LNCaP clone FGC (cell line): Measurements from ENCODE around the gene COMMD9.
A peak's percentile ranks its signal among the peaks of the same experiment; 100 is the strongest.

Experiments used
- DNase-seq: peaks from one replicate; pipeline ENCODE4 v3.0.0-alpha.2; 2011; ENCODE audit warnings: low read depth
- H3K4me3 ChIP-seq: 2 replicates; pipeline ENCODE4 v1.5.1; 2011; ENCODE audit warnings: mild to moderate bottlenecking, low read depth, low read length, control low read depth
- TF ChIP-seq, protein P1 (sequence below): IDR thresholded peaks from 2 replicates; pipeline ENCODE4 v1.5.1; 2012; ENCODE audit warnings: mild to moderate bottlenecking; ENCODE audit not compliant: control insufficient read depth, insufficient read depth; ENCODE audit errors: extremely low read depth

COMMD9 gene

GRCh38 chr11:36278531-36279282, 10.5 kb downstream of the COMMD9 start:
- no peak overlapping the region for H3K4me3 ChIP-seq
- TF ChIP-seq, protein P1, sequence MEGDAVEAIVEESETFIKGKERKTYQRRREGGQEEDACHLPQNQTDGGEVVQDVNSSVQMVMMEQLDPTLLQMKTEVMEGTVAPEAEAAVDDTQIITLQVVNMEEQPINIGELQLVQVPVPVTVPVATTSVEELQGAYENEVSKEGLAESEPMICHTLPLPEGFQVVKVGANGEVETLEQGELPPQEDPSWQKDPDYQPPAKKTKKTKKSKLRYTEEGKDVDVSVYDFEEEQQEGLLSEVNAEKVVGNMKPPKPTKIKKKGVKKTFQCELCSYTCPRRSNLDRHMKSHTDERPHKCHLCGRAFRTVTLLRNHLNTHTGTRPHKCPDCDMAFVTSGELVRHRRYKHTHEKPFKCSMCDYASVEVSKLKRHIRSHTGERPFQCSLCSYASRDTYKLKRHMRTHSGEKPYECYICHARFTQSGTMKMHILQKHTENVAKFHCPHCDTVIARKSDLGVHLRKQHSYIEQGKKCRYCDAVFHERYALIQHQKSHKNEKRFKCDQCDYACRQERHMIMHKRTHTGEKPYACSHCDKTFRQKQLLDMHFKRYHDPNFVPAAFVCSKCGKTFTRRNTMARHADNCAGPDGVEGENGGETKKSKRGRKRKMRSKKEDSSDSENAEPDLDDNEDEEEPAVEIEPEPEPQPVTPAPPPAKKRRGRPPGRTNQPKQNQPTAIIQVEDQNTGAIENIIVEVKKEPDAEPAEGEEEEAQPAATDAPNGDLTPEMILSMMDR, result no peak
- DNase-seq, result no peak

GRCh38 chr11:36274414-36274813, 14.8 kb downstream of the COMMD9 start:
- no peak for DNase-seq
- no peak overlapping the region for H3K4me3 ChIP-seq
- TF ChIP-seq, protein P1, result no peak

- DNase-seq, result no peak
- no peak overlapping the region for H3K4me3 ChIP-seq
- TF ChIP-seq, protein P1, result no peak
Observed at GRCh38 chr11:36273110-36273509, 16.1 kb downstream of the COMMD9 start.

DNA sequence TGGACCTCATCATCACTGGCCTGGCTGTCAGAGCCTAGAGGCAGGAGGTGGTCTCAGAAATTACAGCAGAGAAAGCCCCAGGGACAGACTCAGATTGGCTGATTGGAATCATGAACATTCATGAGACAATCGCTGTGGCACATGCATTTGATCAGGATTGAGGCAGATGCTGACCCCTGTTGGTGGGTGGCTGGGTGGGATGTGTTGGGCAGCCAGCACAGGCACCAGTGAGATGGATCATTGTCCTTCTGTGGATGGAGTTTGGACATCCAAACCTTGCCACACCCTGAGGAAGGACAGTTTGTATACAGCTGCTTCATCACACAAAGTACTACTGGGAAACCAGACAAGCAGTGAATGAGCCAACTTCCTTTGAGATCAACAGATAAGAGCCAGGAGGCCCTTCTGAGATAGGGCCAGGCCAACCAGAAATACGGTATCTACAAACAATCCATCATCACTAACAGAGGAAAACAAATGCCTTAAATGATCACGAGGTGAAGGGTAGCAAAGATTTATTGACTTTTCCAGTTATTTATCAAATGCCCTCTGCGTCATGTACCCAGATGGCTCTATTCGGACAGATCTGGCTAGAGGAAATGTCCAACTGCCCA, 17.3 kb downstream of the COMMD9 start:
- peak; percentile 52 for DNase-seq
- TF ChIP-seq, protein P1, result no peak
- H3K4me3 ChIP-seq, result no peak overlapping the region

DNA sequence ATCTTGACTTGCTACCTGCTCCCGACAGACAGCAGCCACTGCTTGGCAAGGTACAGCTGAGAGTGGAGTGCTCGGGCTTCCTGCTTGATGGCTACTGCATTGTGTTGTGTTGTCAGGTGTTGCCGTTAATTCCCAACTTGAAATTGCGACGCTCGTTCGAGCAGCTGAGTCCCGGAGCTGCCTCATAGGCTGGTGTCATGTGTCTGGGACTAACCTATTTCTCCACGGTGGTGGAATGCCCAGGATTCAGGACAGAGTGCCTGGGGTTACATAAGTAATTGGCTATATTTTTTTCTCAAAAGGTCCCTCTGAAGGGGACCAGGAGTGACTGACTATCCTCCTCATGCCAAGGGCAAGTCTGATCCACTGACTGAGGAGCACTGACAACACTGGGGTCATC, 18.5 kb downstream of the COMMD9 start:
- no peak for DNase-seq
- TF ChIP-seq, protein P1, result no peak
- no peak overlapping the region for H3K4me3 ChIP-seq

- TF ChIP-seq, protein P1, result no peak
- no peak overlapping the region for H3K4me3 ChIP-seq
- DNase-seq, result no peak
Observed at GRCh38 chr11:36268337-36268985, 20.8 kb downstream of the COMMD9 start.
